IMR-90 (cell line): Measurements from ENCODE around the gene TDRD5. TPM values are rescaled to one million over a fixed set of nuclear protein-coding genes. Genes with fewer than 3 reads are reported as not detected.

Experiments used
- ATAC-seq: fragments of 200-7000 bp; cut with Tn5 transposase; 2 replicates; pipeline ENCODE4 v1.9.1; 2020; ENCODE audit warnings: low read depth, mild to moderate bottlenecking, moderate library complexity
- BruUV-seq: library from RNA; stranded (reverse); fragments of 400-500 nt; replicated peaks from 2 replicates; lab custom pipeline; 2021; lab: Mats Ljungman, UMichigan
- CTCF ChIA-PET: fragments of 300-600 bp; formaldehyde crosslinking; extraction: SDS; loops from one replicate; lab custom pipeline; 2021; ENCODE audit warnings: antibody characterized with exemption; lab: Yijun Ruan, JAX
- POLR2A ChIA-PET: fragments of 300-600 bp; sonication (Branson Sonifier 250); formaldehyde crosslinking; loops from one replicate; lab custom pipeline; 2022; ENCODE audit warnings: antibody characterized with exemption; ENCODE audit not compliant: unreplicated experiment; lab: Charles Lee
- DNase-seq: peaks from one replicate; pipeline ENCODE4 v3.0.0; 2013
- H2AFZ ChIP-seq: replicated peaks from 2 replicates; pipeline ENCODE3; 2013; ENCODE audit warnings: low read length, mild to moderate bottlenecking; ENCODE audit not compliant: poor library complexity
- H2AK5ac ChIP-seq: 2 replicates; pipeline ENCODE4 v1.6.1; 2013; ENCODE audit warnings: low read depth, low read length, inconsistent platforms
- H2AK9ac ChIP-seq: replicated peaks from 2 replicates; pipeline ENCODE3; 2013; ENCODE audit warnings: mild to moderate bottlenecking, low read depth, low read length, moderate library complexity; ENCODE audit not compliant: poor library complexity
- H2BK120ac ChIP-seq: 2 replicates; pipeline ENCODE4 v1.6.1; 2013; ENCODE audit warnings: low read depth, low read length, inconsistent platforms
- H2BK15ac ChIP-seq: 3 replicates; pipeline ENCODE4 v1.6.1; 2013; ENCODE audit warnings: low read depth, low read length, inconsistent platforms
- H2BK20ac ChIP-seq: 2 replicates; pipeline ENCODE4 v1.6.1; 2013; ENCODE audit warnings: low read depth, mild to moderate bottlenecking, inconsistent platforms, low read length, moderate library complexity
- H2BK5ac ChIP-seq: 2 replicates; pipeline ENCODE4 v1.6.1; 2013; ENCODE audit warnings: mild to moderate bottlenecking, low read depth, low read length, inconsistent platforms; ENCODE audit not compliant: poor library complexity, severe bottlenecking
- H3K14ac ChIP-seq: replicated peaks from 2 replicates; pipeline ENCODE4 v1.6.1; 2013; ENCODE audit warnings: low read depth, low read length, inconsistent platforms
- H3K18ac ChIP-seq: 2 replicates; pipeline ENCODE4 v1.6.1; 2013; ENCODE audit warnings: low read depth, low read length, control low read depth
- H3K23ac ChIP-seq: 2 replicates; pipeline ENCODE4 v1.6.1; 2013; ENCODE audit warnings: low read depth, low read length, inconsistent platforms
- H3K27ac ChIP-seq: 2 replicates; pipeline ENCODE4 v1.5.1; 2013; ENCODE audit warnings: mild to moderate bottlenecking, control low read depth, low read length; ENCODE audit not compliant: insufficient read depth
- H3K27me3 ChIP-seq: 2 replicates; pipeline ENCODE4 v1.6.1; 2013; ENCODE audit warnings: low read length; ENCODE audit not compliant: control insufficient read depth, insufficient read depth
- H3K36me3 ChIP-seq: 2 replicates; pipeline ENCODE4 v1.6.1; 2013; ENCODE audit warnings: low read length, mixed read lengths; ENCODE audit not compliant: control insufficient read depth, insufficient read depth
- H3K4ac ChIP-seq: 2 replicates; pipeline ENCODE4 v1.6.1; 2013; ENCODE audit warnings: low read depth, low read length, inconsistent platforms
- H3K4me1 ChIP-seq: 2 replicates; pipeline ENCODE4 v1.6.1; 2013; ENCODE audit warnings: low read length, mixed read lengths; ENCODE audit not compliant: control insufficient read depth, insufficient read depth
- H3K4me2 ChIP-seq: 2 replicates; pipeline ENCODE4 v1.6.1; 2013; ENCODE audit warnings: low read depth, mild to moderate bottlenecking, control low read depth, low read length, moderate library complexity
- H3K4me3 ChIP-seq: 2 replicates; pipeline ENCODE4 v1.5.1; 2013; ENCODE audit warnings: low read depth, mild to moderate bottlenecking, control low read depth, low read length, moderate library complexity; ENCODE audit not compliant: insufficient read depth
- H3K56ac ChIP-seq: 2 replicates; pipeline ENCODE4 v1.6.1; 2013; ENCODE audit warnings: low read length, inconsistent platforms; ENCODE audit not compliant: insufficient read depth; ENCODE audit errors: extremely low read depth
- H3K79me1 ChIP-seq, 2 experiments: 2 replicates each; pipeline ENCODE4 v1.6.1; 2013; ENCODE audit warnings: low read length in 2 of 2, inconsistent platforms in 1 of 2, low read depth in 1 of 2
- H3K9ac ChIP-seq: 2 replicates; pipeline ENCODE4 v1.6.1; 2013; ENCODE audit warnings: low read depth, low read length, control low read depth
- H3K9me1 ChIP-seq: 2 replicates; pipeline ENCODE4 v1.6.1; 2013; ENCODE audit warnings: low read length, inconsistent platforms; ENCODE audit not compliant: insufficient read depth
- H3K9me3 ChIP-seq: 2 replicates; pipeline ENCODE4 v1.6.1; 2013; ENCODE audit warnings: low read length; ENCODE audit not compliant: control insufficient read depth, insufficient read depth
- H4K20me1 ChIP-seq: 2 replicates; pipeline ENCODE4 v1.6.1; 2013; ENCODE audit warnings: low read length, inconsistent platforms; ENCODE audit not compliant: insufficient read depth
- H4K5ac ChIP-seq: 2 replicates; pipeline ENCODE4 v1.6.1; 2013; ENCODE audit warnings: mild to moderate bottlenecking, low read depth, low read length, control low read depth
- H4K8ac ChIP-seq, 2 experiments: 2 replicates each; pipeline ENCODE4 v1.6.1; 2013; ENCODE audit warnings: low read depth in 2 of 2, low read length in 2 of 2, control low read depth in 1 of 2, inconsistent platforms in 1 of 2
- H4K91ac ChIP-seq: 2 replicates; pipeline ENCODE4 v1.6.1; 2013; ENCODE audit warnings: low read depth, low read length, inconsistent platforms; ENCODE audit not compliant: insufficient read depth
- BHLHE40 ChIP-seq: fragments of 150-350 bp; IDR thresholded peaks from 2 replicates; pipeline ENCODE4 v1.6.1; 2016; ENCODE audit warnings: mild to moderate bottlenecking, low read depth, low read length
- CHD1 ChIP-seq: IDR thresholded peaks from 2 replicates; pipeline ENCODE4 v1.6.1; 2012; ENCODE audit warnings: low read depth, low read length, improper control_type of control experiment
- ELK1 ChIP-seq: fragments of 150-350 bp; IDR thresholded peaks from 2 replicates; pipeline ENCODE4 v1.6.1; 2016; ENCODE audit warnings: low read depth, mild to moderate bottlenecking, low read length, moderate library complexity, borderline replicate concordance
- MXI1 ChIP-seq: IDR thresholded peaks from 2 replicates; pipeline ENCODE4 v1.6.1; 2012; ENCODE audit warnings: low read depth, mild to moderate bottlenecking, low read length, moderate library complexity, borderline replicate concordance
- RAD21 ChIP-seq: IDR thresholded peaks from 2 replicates; pipeline ENCODE4 v1.6.1; 2012; ENCODE audit warnings: low read length, improper control_type of control experiment
- RFX5 ChIP-seq: IDR thresholded peaks from 2 replicates; pipeline ENCODE4 v1.8.0; 2012; ENCODE audit warnings: low read depth, mild to moderate bottlenecking, low read length, moderate library complexity
- SMC3 ChIP-seq: fragments of 150-350 bp; IDR thresholded peaks from 2 replicates; pipeline ENCODE4 v1.6.1; 2016; ENCODE audit warnings: low read depth, mild to moderate bottlenecking, antibody characterized with exemption, low read length, moderate library complexity
- WGBS, 2 experiments: methylation state at CpG; one replicate each; pipeline versions ENCODE4 v1.1.5 to v1.1.7; 2013; ENCODE audit warnings: missing lambda C conversion rate in 2 of 2; ENCODE audit not compliant: insufficient read length in 1 of 2; ENCODE audit errors: extremely low coverage in 2 of 2; 5-methylcytosine and 5-hydroxymethylcytosine counted together
- dilution Hi-C: fragments of 300-500 bp; cut with HindIII; formaldehyde crosslinking; loops from one replicate; pipeline ENCODE4 v1.14.3; 2018; ENCODE audit warnings: low sequenced_read_pairs; ENCODE audit not compliant: unreplicated experiment
- in situ Hi-C: fragments of 300-500 bp; cut with MboI; formaldehyde crosslinking; loops from 3 replicates; pipeline ENCODE4 v1.14.3; 2019; ENCODE audit warnings: low sequenced_read_pairs, inconsistent platforms, mixed read lengths
- intact Hi-C: fragments of 100-400 bp; cut with micrococcal nuclease; formaldehyde crosslinking; loops from 2 replicates; pipeline ENCODE4 v1.10.0; 2022
- polyA plus RNA-seq, 3 experiments: library from polyadenylated mRNA; depleted of rRNA; stranded (reverse); fragments of >200 nt; gene quantifications; 2 replicates each; pipeline ENCODE4 v1.2.3, GENCODE V29; 2012; ENCODE audit warnings: low replicate concordance in 1 of 3
- total RNA-seq: library from RNA; depleted of rRNA; stranded (reverse); fragments of >200 nt; gene quantifications from 2 replicates; pipeline ENCODE4 v1.2.3, GENCODE V29; 2012

The TDRD5 gene
- total and polyA plus RNA-seq, 2 of the 4 experiments (the other 2 are of a cell fraction) = not detected

GRCh38 chr1:179591253-179591591, 410 bp upstream of the TDRD5 start:
- 71% methylated on average over 1 of the region's 7 CpGs; no CpG with 5 or more reads in 1 of the 2 experiments for WGBS, 2 experiments
- Histone ChIP-seq H2AK5ac (no peak overlapping the region), H3K56ac (no peak overlapping the region), H3K79me1 (no peaks in the 10 kb centered on the region), H3K27me3 (peaks cover 33% of the 10 kb centered on the region), H2AK9ac (no peak overlapping the region), H4K8ac (no peak overlapping the region), H3K9ac (no peak overlapping the region), H2BK120ac (no peak overlapping the region), H3K36me3 (no peaks in the 10 kb centered on the region), H2BK5ac (no peak overlapping the region), H4K91ac (no peak overlapping the region), H4K5ac (no peak overlapping the region), H2BK15ac (no peak overlapping the region), H2BK20ac (no peak overlapping the region), H3K4ac (no peak overlapping the region), H2AFZ (peak overlapping the region; percentile 76), H3K23ac (no peak overlapping the region), H3K4me1 (no peaks in the 10 kb centered on the region), H3K14ac (no peak overlapping the region), H3K4me3 (no peak overlapping the region), H3K4me2 (no peak overlapping the region), H3K27ac (no peak overlapping the region), H3K9me1 (no peaks in the 10 kb centered on the region), H4K20me1 (no peaks in the 10 kb centered on the region), H3K9me3 (peaks cover 2% of the 10 kb centered on the region; the same call in 1 of the 2 replicates), H3K18ac (no peak overlapping the region)
- CTCF ChIA-PET = no interaction called here
- dilution Hi-C loops (no loop called here), intact Hi-C loops (no loop called here), in situ Hi-C loops (loop anchor here (25.0 kb wide), 1 partner anchor 329 kb away; no protein-coding TSS in a partner anchor)
- DNase-seq = no peak
- TF ChIP-seq RFX5 = no peak
- no peak for TF ChIP-seq ELK1
- no peak for TF ChIP-seq MXI1
- TF ChIP-seq RAD21 = no peak
- TF ChIP-seq SMC3 = no peak
- no peak for TF ChIP-seq BHLHE40
- TF ChIP-seq CHD1 = no peak
- ATAC-seq = no peak
- no TSS peak for BruUV-seq
- POLR2A ChIA-PET = interaction anchor here (0.6 kb wide), 1 partner anchor 503 kb away, joined by 4 read pairs; no protein-coding TSS in a partner anchor
